HG02981 (cell line): Measurements from ENCODE around the gene AHCYL1.

Experiments
- ATAC-seq: cut with Tn5 transposase; IDR thresholded peaks from one replicate; pipeline ENCODE4 v1.9.1; 2021; ENCODE audit warnings: mild to moderate bottlenecking, moderate library complexity; ENCODE audit not compliant: unreplicated experiment

Gene AHCYL1

GRCh38 chr1:110059133-110059863 lies 74.7 kb downstream of the AHCYL1 start:
- no peak for ATAC-seq

GRCh38 chr1:110060034-110060661 lies 75.6 kb downstream of the AHCYL1 start:
- no peak for ATAC-seq

- ATAC-seq: no peak
Observed at GRCh38 chr1:110060662-110061060, 76.1 kb downstream of the AHCYL1 start.

- no peak for ATAC-seq
Observed at GRCh38 chr1:110061341-110061740, 76.8 kb downstream of the AHCYL1 start.

- no peak for ATAC-seq
Observed at GRCh38 chr1:110062612-110063011, 78.0 kb downstream of the AHCYL1 start.

GRCh38 chr1:110063781-110064180 lies 79.2 kb downstream of the AHCYL1 start:
- no peak for ATAC-seq

GRCh38 chr1:110064576-110065337 lies 80.2 kb downstream of the AHCYL1 start:
- ATAC-seq: no peak

- ATAC-seq: no peak
Observed at GRCh38 chr1:110065841-110066240, 81.3 kb downstream of the AHCYL1 start.

GRCh38 chr1:110067479-110067892 lies 82.9 kb downstream of the AHCYL1 start:
- ATAC-seq: no peak

GRCh38 chr1:110067893-110068645 lies 83.5 kb downstream of the AHCYL1 start:
- no peak for ATAC-seq

- ATAC-seq: no peak
Observed at GRCh38 chr1:110068646-110069403, 84.3 kb downstream of the AHCYL1 start.

GRCh38 chr1:110069404-110070281 lies 85.1 kb downstream of the AHCYL1 start:
- no peak for ATAC-seq

GRCh38 chr1:110070282-110070669 lies 85.7 kb downstream of the AHCYL1 start:
- ATAC-seq: no peak

- no peak for ATAC-seq
Observed at GRCh38 chr1:110070671-110071242, 86.2 kb downstream of the AHCYL1 start, which contains the start of gene ALX3. Gene ALX3, minus strand, starts transcription at chr1:110070672. Its CDS starts 60 bp downstream, at chr1:110070612.
